Measurements from ENCODE around the gene PYGO2.
A peak's percentile ranks its signal among the peaks of the same experiment; 100 is the strongest.
"Not testable (repeated sequence)": the region's sequence is repeated elsewhere in the genome, so short reads cannot be mapped to it uniquely, and the experiment has no call there.

The PYGO2 gene

GRCh38 chr1:154977762-154978161 is 16.2 kb upstream of the PYGO2 start:
- DNase-seq: not testable (repeated sequence)

- DNase-seq: peak; percentile 41
These were observed 14.0 kb upstream of the PYGO2 start for GRCh38 chr1:154975409-154976059.

GRCh38 chr1:154974808-154975408 is 13.3 kb upstream of the PYGO2 start:
- peak; percentile 94 for DNase-seq

GRCh38 chr1:154974102-154974807 is 12.7 kb upstream of the PYGO2 start, which contains the start of gene CKS1B:
Gene CKS1B, plus strand, starts transcription at chr1:154974681. Its CDS starts 65 bp downstream, at chr1:154974746.
- peak; percentile 96 for DNase-seq

GRCh38 chr1:154973344-154974101 is 11.9 kb upstream of the PYGO2 start:
- DNase-seq: peak; percentile 89

GRCh38 chr1:154972517-154973343 is 11.1 kb upstream of the PYGO2 start:
- DNase-seq: no peak

- no peak for DNase-seq
These were observed 10.6 kb upstream of the PYGO2 start for GRCh38 chr1:154972213-154972516.

GRCh38 chr1:154971341-154971998 is 9.9 kb upstream of the PYGO2 start:
- no peak for DNase-seq

GRCh38 chr1:154970631-154971340 is 9.2 kb upstream of the PYGO2 start, which contains the start of gene SHC1:
Gene SHC1, minus strand, starts transcription at chr1:154970747. Its CDS starts 221 bp downstream, at chr1:154970526.
- no peak for DNase-seq

GRCh38 chr1:154969860-154970452 is 8.4 kb upstream of the PYGO2 start:
- DNase-seq: no peak

GRCh38 chr1:154969246-154969645 is 7.7 kb upstream of the PYGO2 start:
- no peak for DNase-seq

GRCh38 chr1:154968731-154969130 is 7.1 kb upstream of the PYGO2 start:
- DNase-seq: no peak

- DNase-seq: no peak
These were observed 5.9 kb upstream of the PYGO2 start for GRCh38 chr1:154967331-154967950.

GRCh38 chr1:154966111-154966510 is 4.5 kb upstream of the PYGO2 start:
- no peak for DNase-seq

GRCh38 chr1:154964359-154964758 is 2.8 kb upstream of the PYGO2 start:
- no peak for DNase-seq

GRCh38 chr1:154963643-154964042 is 2.1 kb upstream of the PYGO2 start:
- DNase-seq: no peak

GRCh38 chr1:154962795-154963330 is 1.3 kb upstream of the PYGO2 start:
- no peak for DNase-seq

- no peak for DNase-seq
These were observed 671 bp upstream of the PYGO2 start for GRCh38 chr1:154962156-154962749.

GRCh38 chr1:154960446-154961136 is 991 bp downstream of the PYGO2 start:
- no peak for DNase-seq

All from activated gamma-delta T cell treated with Interleukin-2 at 50 U/mL for 16 hours (primary cell).